Parathyroid adenoma (tissue), 2 donors: ENCODE results near the gene KLHL3.

Experiments used
- H2AFZ ChIP-seq: fragments of 300-600 bp; sonication (generic); one replicate; pipeline ENCODE4 v1.7.0; 2017; ENCODE audit warnings: antibody characterized with exemption, mild to moderate bottlenecking
- H3K27ac ChIP-seq: fragments of 300-600 bp; sonication (generic); one replicate; pipeline ENCODE4 v1.7.0; 2017
- H3K27me3 ChIP-seq: fragments of 300-600 bp; sonication (generic); one replicate; pipeline ENCODE4 v1.7.0; 2017; ENCODE audit warnings: low read length; ENCODE audit not compliant: control insufficient read depth, insufficient read depth
- H3K36me3 ChIP-seq: fragments of 300-600 bp; sonication (generic); one replicate; pipeline ENCODE4 v1.7.0; 2017; ENCODE audit warnings: low read length; ENCODE audit not compliant: control insufficient read depth, insufficient read depth
- H3K4me1 ChIP-seq: fragments of 300-600 bp; sonication (generic); one replicate; pipeline ENCODE4 v1.7.0; 2017; ENCODE audit warnings: control low read depth
- H3K4me2 ChIP-seq: fragments of 300-600 bp; sonication (generic); one replicate; pipeline ENCODE4 v1.7.0; 2017; ENCODE audit warnings: low read length
- H3K4me3 ChIP-seq: fragments of 300-600 bp; sonication (generic); one replicate; pipeline ENCODE4 v1.7.0; 2017; ENCODE audit warnings: low read depth, low read length
- H3K79me2 ChIP-seq: fragments of 300-600 bp; sonication (generic); one replicate; pipeline ENCODE4 v1.7.0; 2017; ENCODE audit warnings: control low read depth
- H3K9ac ChIP-seq: fragments of 300-600 bp; sonication (generic); one replicate; pipeline ENCODE4 v1.7.0; 2017; ENCODE audit warnings: mild to moderate bottlenecking
- H3K9me3 ChIP-seq: fragments of 300-600 bp; sonication (generic); one replicate; pipeline ENCODE4 v1.7.0; 2017; ENCODE audit warnings: low read length; ENCODE audit not compliant: control insufficient read depth
- CTCF ChIP-seq: fragments of 300-600 bp; sonication (generic); IDR thresholded peaks from one replicate; pipeline ENCODE4 v1.7.0; 2017; ENCODE audit warnings: antibody characterized with exemption, mild to moderate bottlenecking
- donor health status: primary hyperparathyroidism.

KLHL3 gene

GRCh38 chr5:137693951-137694721, 41.8 kb downstream of the KLHL3 start:
- peaks cover 6% of the 10 kb centered on the region for H3K4me1 ChIP-seq
- no peak overlapping the region for H3K27ac ChIP-seq
- H3K9ac ChIP-seq: no peak overlapping the region
- no peak for TF ChIP-seq CTCF
- H2AFZ ChIP-seq: no peak overlapping the region
- no peaks in the 10 kb centered on the region for H3K79me2 ChIP-seq
- H3K4me3 ChIP-seq: no peak overlapping the region
- no peaks in the 10 kb centered on the region for H3K27me3 ChIP-seq
- H3K4me2 ChIP-seq: no peak overlapping the region
- no peaks in the 10 kb centered on the region for H3K36me3 ChIP-seq
- H3K9me3 ChIP-seq: no peaks in the 10 kb centered on the region

GRCh38 chr5:137693307-137693950, 42.5 kb downstream of the KLHL3 start:
- TF ChIP-seq CTCF: no peak
- Histone ChIP-seq H2AFZ (no peak overlapping the region), H3K79me2 (no peaks in the 10 kb centered on the region), H3K36me3 (no peaks in the 10 kb centered on the region), H3K4me1 (peaks cover 4% of the 10 kb centered on the region), H3K27me3 (no peaks in the 10 kb centered on the region), H3K9me3 (no peaks in the 10 kb centered on the region), H3K27ac (no peak overlapping the region), H3K4me2 (no peak overlapping the region), H3K9ac (no peak overlapping the region), H3K4me3 (no peak overlapping the region)

GRCh38 chr5:137689306-137689705, 46.6 kb downstream of the KLHL3 start:
- H3K27ac ChIP-seq: no peak overlapping the region
- H3K79me2 ChIP-seq: no peaks in the 10 kb centered on the region
- H3K4me2 ChIP-seq: no peak overlapping the region
- no peaks in the 10 kb centered on the region for H3K4me1 ChIP-seq
- H3K9me3 ChIP-seq: no peaks in the 10 kb centered on the region
- no peaks in the 10 kb centered on the region for H3K36me3 ChIP-seq
- no peak for TF ChIP-seq CTCF
- no peak overlapping the region for H3K9ac ChIP-seq
- no peak overlapping the region for H2AFZ ChIP-seq
- no peaks in the 10 kb centered on the region for H3K27me3 ChIP-seq
- H3K4me3 ChIP-seq: no peak overlapping the region

GRCh38 chr5:137688210-137688840, 47.6 kb downstream of the KLHL3 start:
- Histone ChIP-seq H3K9me3 (no peaks in the 10 kb centered on the region), H3K4me3 (no peak overlapping the region), H3K27ac (no peak overlapping the region), H3K9ac (no peak overlapping the region), H3K4me1 (no peaks in the 10 kb centered on the region), H3K79me2 (no peaks in the 10 kb centered on the region), H3K4me2 (no peak overlapping the region), H3K36me3 (no peaks in the 10 kb centered on the region), H3K27me3 (no peaks in the 10 kb centered on the region), H2AFZ (no peak overlapping the region)
- no peak for TF ChIP-seq CTCF
